H1 (cell line): Measurements from ENCODE around the gene NBEA. TPM values are rescaled to one million over a fixed set of nuclear protein-coding genes. Genes with fewer than 3 reads are reported as not detected.

ENCODE experiments used
- CTCF ChIA-PET: fragments of 300-600 bp; sonication (Branson Sonifier 250); formaldehyde crosslinking; loops from one replicate; lab custom pipeline; 2021; ENCODE audit not compliant: partially characterized antibody; lab: Charles Lee
- POLR2A ChIA-PET: fragments of 300-600 bp; sonication (Branson Sonifier 250); formaldehyde crosslinking; loops from one replicate; lab custom pipeline; 2021; ENCODE audit warnings: inconsistent platforms; ENCODE audit not compliant: partially characterized antibody; lab: Charles Lee
- DNase-seq, 2 experiments: peaks; one replicate each; pipeline versions ENCODE4 v3.0.0 to v3.0.0-alpha.2; 2010 to 2022; ENCODE audit warnings: low spot score in 2 of 2, low read depth in 1 of 2, mixed read lengths in 1 of 2
- FAIRE-seq: peaks from 2 replicates; lab custom pipeline; 2011; peaks lifted over from hg19 to GRCh38; lab: Jason Lieb, UNC
- H2AFZ ChIP-seq: 2 replicates; pipeline ENCODE4 v1.8.1; 2012; ENCODE audit warnings: low read length, inconsistent platforms
- H2AK5ac ChIP-seq: 2 replicates; pipeline ENCODE4 v1.6.1; 2013; ENCODE audit warnings: low read depth, low read length
- H2BK120ac ChIP-seq: replicated peaks from 2 replicates; pipeline ENCODE3; 2013; ENCODE audit warnings: low read depth, low read length, inconsistent platforms
- H2BK12ac ChIP-seq: 2 replicates; pipeline ENCODE4 v1.6.1; 2013; ENCODE audit warnings: low read depth, low read length
- H2BK15ac ChIP-seq: 2 replicates; pipeline ENCODE4 v1.6.1; 2013; ENCODE audit warnings: low read length
- H2BK20ac ChIP-seq: 2 replicates; pipeline ENCODE4 v1.6.1; 2013; ENCODE audit warnings: low read length
- H2BK5ac ChIP-seq: 2 replicates; pipeline ENCODE4 v1.6.1; 2013; ENCODE audit warnings: low read depth, low read length
- H3K14ac ChIP-seq: 2 replicates; pipeline ENCODE4 v1.6.1; 2013; ENCODE audit warnings: inconsistent platforms; ENCODE audit not compliant: insufficient read length
- H3K18ac ChIP-seq: 2 replicates; pipeline ENCODE4 v1.6.1; 2013; ENCODE audit warnings: low read length; ENCODE audit errors: extremely low read depth
- H3K23ac ChIP-seq: 2 replicates; pipeline ENCODE4 v1.6.1; 2013; ENCODE audit warnings: inconsistent platforms; ENCODE audit not compliant: insufficient read length
- H3K23me2 ChIP-seq: 2 replicates; pipeline ENCODE4 v1.6.1; 2013; ENCODE audit warnings: low read depth, low read length
- H3K27ac ChIP-seq: 2 replicates; pipeline ENCODE4 v1.6.1; 2011; ENCODE audit warnings: low read depth, low read length, inconsistent platforms
- H3K27me3 ChIP-seq, 4 experiments: replicated peaks in 1 of 4; 1 replicate in 1 of 4; 2 replicates in 3 of 4; pipeline versions ENCODE4 v1.6.1 to v1.8.1; 2011 to 2013; ENCODE audit warnings: low read length in 3 of 4, mild to moderate bottlenecking in 3 of 4, inconsistent platforms in 2 of 4, mixed read lengths in 2 of 4, moderate library complexity in 1 of 4; ENCODE audit not compliant: control insufficient read depth in 3 of 4, insufficient read depth in 3 of 4; ENCODE audit errors: extremely low read depth in 1 of 4
- H3K36me3 ChIP-seq, 4 experiments: 2 replicates each; pipeline versions ENCODE4 v1.6.1 to v1.8.1; 2011 to 2013; ENCODE audit warnings: mild to moderate bottlenecking in 4 of 4, low read length in 3 of 4, moderate library complexity in 2 of 4, control low read depth in 1 of 4, inconsistent platforms in 1 of 4; ENCODE audit not compliant: insufficient read depth in 4 of 4, control insufficient read depth in 2 of 4
- H3K4ac ChIP-seq: replicated peaks from 2 replicates; pipeline ENCODE3; 2013; ENCODE audit warnings: low read length, low read depth, mixed read lengths, inconsistent platforms; ENCODE audit not compliant: insufficient read length
- H3K4me1 ChIP-seq, 4 experiments: replicated peaks in 1 of 4; 1 replicate in 1 of 4; 2 replicates in 3 of 4; pipeline versions ENCODE4 v1.6.1 to v1.8.1; 2011 to 2013; ENCODE audit warnings: low read length in 3 of 4, inconsistent platforms in 2 of 4, mixed read lengths in 1 of 4; ENCODE audit not compliant: insufficient read depth in 4 of 4, control insufficient read depth in 3 of 4
- H3K4me2 ChIP-seq, 2 experiments: 2 replicates each; pipeline versions ENCODE4 v1.6.1 to v1.8.1; 2011 to 2013; ENCODE audit warnings: low read depth in 2 of 2, low read length in 2 of 2, control low read depth in 1 of 2, inconsistent platforms in 1 of 2, mild to moderate bottlenecking in 1 of 2; ENCODE audit not compliant: insufficient read depth in 1 of 2
- H3K4me3 ChIP-seq, 4 experiments: fragments of 200-600, 300-600 bp in 1 of 4; sonication (generic), shearing (Covaris generic), sonication (Bioruptor Twin) in 1 of 4; 2 replicates each; pipeline versions ENCODE4 v1.5.1 to v1.8.1; 2011 to 2016; ENCODE audit warnings: low read length in 4 of 4, low read depth in 3 of 4, control low read depth in 2 of 4, inconsistent platforms in 2 of 4, mild to moderate bottlenecking in 2 of 4, mixed read lengths in 1 of 4, moderate library complexity in 1 of 4; ENCODE audit not compliant: insufficient read depth in 2 of 4; ENCODE audit errors: extremely low read depth in 1 of 4
- H3K56ac ChIP-seq: replicated peaks from 2 replicates; pipeline ENCODE3; 2013; ENCODE audit warnings: low read depth, mild to moderate bottlenecking, mixed read lengths, low read length, inconsistent platforms; ENCODE audit not compliant: insufficient read length
- H3K79me1 ChIP-seq: 2 replicates; pipeline ENCODE4 v1.6.1; 2013; ENCODE audit warnings: low read depth, low read length, control low read depth
- H3K79me2 ChIP-seq, 2 experiments: 2 replicates each; pipeline versions ENCODE4 v1.6.1 to v1.8.1; 2012 to 2013; ENCODE audit warnings: low read length in 2 of 2, mild to moderate bottlenecking in 2 of 2, inconsistent platforms in 1 of 2; ENCODE audit not compliant: insufficient read depth in 2 of 2, control insufficient read depth in 1 of 2
- H3K9ac ChIP-seq, 4 experiments: replicated peaks in 1 of 4; 1 replicate in 1 of 4; 2 replicates in 3 of 4; pipeline versions ENCODE4 v1.6.1 to v1.8.1; 2011 to 2013; ENCODE audit warnings: low read depth in 3 of 4, low read length in 3 of 4, control low read depth in 2 of 4, mild to moderate bottlenecking in 2 of 4, moderate library complexity in 2 of 4, inconsistent platforms in 1 of 4; ENCODE audit errors: extremely low read depth in 1 of 4
- H3K9me3 ChIP-seq, 2 experiments: 2 replicates each; pipeline versions ENCODE4 v1.6.1 to v1.8.1; 2012 to 2013; ENCODE audit warnings: mild to moderate bottlenecking in 2 of 2, moderate library complexity in 2 of 2, control low read depth in 1 of 2, inconsistent platforms in 1 of 2, low read depth in 1 of 2, low read length in 1 of 2, mixed read lengths in 1 of 2; ENCODE audit not compliant: insufficient read depth in 2 of 2
- H4K20me1 ChIP-seq, 2 experiments: replicated peaks in 1 of 2; 2 replicates each; pipeline versions ENCODE3 to v1.8.1; 2011 to 2013; ENCODE audit warnings: inconsistent platforms in 2 of 2, low read length in 2 of 2, mild to moderate bottlenecking in 1 of 2; ENCODE audit not compliant: insufficient read depth in 2 of 2, control insufficient read depth in 1 of 2
- H4K5ac ChIP-seq: 2 replicates; pipeline ENCODE4 v1.6.1; 2013; ENCODE audit warnings: low read length, low read depth, mixed read lengths, inconsistent platforms; ENCODE audit not compliant: insufficient read length
- H4K8ac ChIP-seq: 2 replicates; pipeline ENCODE4 v1.8.0; 2013; ENCODE audit warnings: mild to moderate bottlenecking, moderate library complexity, low read length, inconsistent platforms; ENCODE audit not compliant: insufficient read depth; ENCODE audit errors: extremely low read depth
- H4K91ac ChIP-seq: replicated peaks from 2 replicates; pipeline ENCODE3; 2013; ENCODE audit warnings: low read length, mixed read lengths, inconsistent platforms; ENCODE audit not compliant: insufficient read length
- CBX8 ChIP-seq: fragments of 300-800, 300-1000 bp; sonication (generic); IDR thresholded peaks from 2 replicates; pipeline ENCODE4 v1.7.1; 2016; ENCODE audit warnings: low read depth, low read length, borderline replicate concordance
- USF2 ChIP-seq: IDR thresholded peaks from 2 replicates; pipeline ENCODE4 v1.6.1; 2011; ENCODE audit warnings: low read length, improper control_type of control experiment
- WGBS, 2 experiments: shearing (Covaris generic) in 1 of 2; methylation state at CpG; one replicate each; pipeline versions ENCODE4 v1.1.6 to v1.1.7; 2013 to 2015; ENCODE audit warnings: low lambda C conversion rate in 2 of 2, mixed read lengths in 2 of 2, inconsistent platforms in 1 of 2, low coverage in 1 of 2, missing lambda C conversion rate in 1 of 2; ENCODE audit not compliant: insufficient replicate concordance in 2 of 2, insufficient coverage in 1 of 2, insufficient read length in 1 of 2; ENCODE audit errors: extremely low coverage in 1 of 2, missing lambda C conversion rate in 1 of 2; 5-methylcytosine and 5-hydroxymethylcytosine counted together
- polyA plus RNA-seq, 7 experiments: library from polyadenylated mRNA; depleted of rRNA in 3 of 7; stranded (reverse) in 5 of 7; unstranded in 2 of 7; fragments of >200 nt in 5 of 7; fragments of 200-250 nt in 2 of 7; gene quantifications; 1 replicate in 5 of 7; 2 replicates in 1 of 7; 4 replicates in 1 of 7; pipeline versions ENCODE4 v1.2.1 to v1.2.3, GENCODE V29; 2011 to 2013; ENCODE audit warnings: missing spikeins in 2 of 7, mixed read lengths in 2 of 7
- total RNA-seq: library from RNA; stranded (reverse); fragmentation: NEBNext Ultra II Directional; extraction: Animal tissue kit (Norgen Biotek cat#: 25700); gene quantifications from 2 replicates; pipeline ENCODE4 v1.2.1, GENCODE V29; 2021

Gene NBEA
- total and polyA plus RNA-seq, 2 of the 8 experiments (the other 6 are each of a cell fraction or from before 2014, with no cell fraction given) = 14.2 to 21.5 TPM

DNA sequence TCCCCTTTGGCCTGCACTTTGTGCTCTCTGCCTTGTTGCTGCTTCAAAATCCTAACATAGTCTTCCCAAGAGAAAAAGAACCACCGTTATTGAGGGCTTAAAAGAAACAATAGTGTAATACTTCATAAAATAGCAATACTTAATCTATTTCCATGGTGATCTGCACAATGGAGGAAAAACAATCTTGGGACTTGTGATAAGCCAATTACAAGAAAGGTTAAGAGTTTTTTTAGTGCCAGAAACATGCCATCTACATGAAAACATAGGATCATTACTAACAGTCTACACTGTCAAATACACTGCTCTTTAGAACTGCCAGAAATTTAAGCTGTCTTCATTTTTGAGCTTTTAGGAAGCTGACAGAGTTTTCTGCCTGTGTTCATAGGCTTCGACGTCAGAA lies 588.5 kb downstream of the NBEA start:
- no peaks in the 10 kb centered on the region for H3K79me1 ChIP-seq
- H3K23me2 ChIP-seq = no peaks in the 10 kb centered on the region
- no peak overlapping the region for H2BK120ac ChIP-seq
- H3K14ac ChIP-seq = no peak overlapping the region
- no peak overlapping the region for H3K4ac ChIP-seq
- H3K79me2 ChIP-seq = no peaks in the 10 kb centered on the region
- H2AFZ ChIP-seq = no peak overlapping the region
- H3K27ac ChIP-seq = no peak overlapping the region
- POLR2A ChIA-PET = no interaction called here
- H2BK12ac ChIP-seq = no peak overlapping the region
- WGBS, 2 experiments = 93% methylated on average over 3 of the region's 3 CpGs; no CpG with 5 or more reads in 1 of the 2 experiments
- H4K20me1 ChIP-seq = no peaks in the 10 kb centered on the region
- H2BK20ac ChIP-seq = no peak overlapping the region
- no peaks in the 10 kb centered on the region for H3K27me3 ChIP-seq
- H3K23ac ChIP-seq = no peak overlapping the region
- H2BK5ac ChIP-seq = no peak overlapping the region
- H3K9me3 ChIP-seq = no peaks in the 10 kb centered on the region
- H4K8ac ChIP-seq = no peak overlapping the region
- H3K18ac ChIP-seq = no peak overlapping the region
- CTCF ChIA-PET = no interaction called here
- no peak for TF ChIP-seq USF2
- TF ChIP-seq CBX8 = no peak
- no peak overlapping the region for H3K4me2 ChIP-seq
- H3K36me3 ChIP-seq = no peaks in the 10 kb centered on the region
- no peak overlapping the region for H4K91ac ChIP-seq
- no peak overlapping the region; a peak in 1 of 7 replicates for H3K9ac ChIP-seq
- no peak overlapping the region for H2AK5ac ChIP-seq
- no peak overlapping the region for H4K5ac ChIP-seq
- no peak overlapping the region for H2BK15ac ChIP-seq
- FAIRE-seq (no peak), DNase-seq (no peak)
- no peaks in the 10 kb centered on the region for H3K4me1 ChIP-seq
- no peak overlapping the region for H3K4me3 ChIP-seq
- H3K56ac ChIP-seq = no peak overlapping the region
